A549 treated with AZD9567 at 1 μM for 4 hours (cell line): Measurements from ENCODE around the gene SPIRE2. TPM values are rescaled to one million over a fixed set of nuclear protein-coding genes. Genes with fewer than 3 reads are reported as not detected.

Source experiments
- total RNA-seq: library from RNA; stranded (reverse); fragments of 200-300 nt; extraction: Qiagen RNA extraction; gene quantifications from 5 replicates; pipeline ENCODE4 v1.2.3, GENCODE V29; 2022; ENCODE audit not compliant: insufficient read depth

The SPIRE2 gene
- total RNA-seq: 4.9 to 8.5 TPM (median 8.2 TPM) in 5 replicates

GRCh38 chr16:89828199-89828869, at the start of gene SPIRE2:
SPIRE2 (plus strand) TSS chr16:89828475; CDS start chr16:89828551, 76 bp downstream.

DNA sequence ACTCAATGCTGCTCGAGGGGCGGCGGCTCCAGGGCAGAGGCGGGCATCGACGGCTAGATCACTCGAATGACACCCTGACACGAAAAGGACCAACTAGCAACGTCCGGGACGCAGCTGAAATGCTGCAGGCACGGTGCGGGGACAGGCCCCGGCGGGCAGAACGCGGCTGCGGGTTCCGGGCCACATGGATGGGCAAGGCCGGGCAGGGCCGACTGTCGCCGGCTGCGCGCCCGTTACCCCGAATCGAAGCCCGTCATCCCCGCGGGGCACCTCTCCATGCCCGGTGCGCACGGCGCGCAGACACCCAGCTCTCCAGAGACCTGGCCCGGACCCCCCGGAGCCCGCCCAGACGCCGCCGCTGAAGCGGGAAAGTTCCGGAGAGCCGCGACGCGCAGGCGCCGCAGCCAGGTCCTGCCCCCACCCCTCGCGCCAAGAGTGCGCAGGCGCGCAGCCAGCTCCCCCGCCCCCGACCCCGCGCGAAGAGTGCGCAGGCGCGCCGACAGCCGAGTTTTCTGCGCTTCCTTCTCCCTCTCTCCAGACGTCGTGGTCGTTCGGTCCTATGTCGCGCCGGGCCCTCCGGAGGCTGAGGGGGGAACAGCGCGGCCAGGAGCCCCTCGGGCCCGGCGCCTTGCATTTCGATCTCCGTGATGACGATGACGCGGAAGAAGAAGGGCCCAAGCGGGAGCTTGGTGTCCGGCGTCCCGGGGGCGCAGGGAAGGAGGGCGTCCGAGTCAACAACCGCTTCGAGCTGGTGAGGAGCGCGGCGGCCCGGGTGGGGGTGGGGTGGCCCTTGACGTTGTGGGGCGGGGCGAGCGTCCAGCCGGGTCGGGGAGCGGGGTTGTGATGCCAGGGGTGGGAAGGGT, 45.1 kb downstream of the SPIRE2 start, which contains the start of gene TCF25:
Gene TCF25, plus strand, starts transcription at position 484 of the 863 bp plus-strand sequence. Its CDS starts 76 bp downstream, at position 560.

DNA sequence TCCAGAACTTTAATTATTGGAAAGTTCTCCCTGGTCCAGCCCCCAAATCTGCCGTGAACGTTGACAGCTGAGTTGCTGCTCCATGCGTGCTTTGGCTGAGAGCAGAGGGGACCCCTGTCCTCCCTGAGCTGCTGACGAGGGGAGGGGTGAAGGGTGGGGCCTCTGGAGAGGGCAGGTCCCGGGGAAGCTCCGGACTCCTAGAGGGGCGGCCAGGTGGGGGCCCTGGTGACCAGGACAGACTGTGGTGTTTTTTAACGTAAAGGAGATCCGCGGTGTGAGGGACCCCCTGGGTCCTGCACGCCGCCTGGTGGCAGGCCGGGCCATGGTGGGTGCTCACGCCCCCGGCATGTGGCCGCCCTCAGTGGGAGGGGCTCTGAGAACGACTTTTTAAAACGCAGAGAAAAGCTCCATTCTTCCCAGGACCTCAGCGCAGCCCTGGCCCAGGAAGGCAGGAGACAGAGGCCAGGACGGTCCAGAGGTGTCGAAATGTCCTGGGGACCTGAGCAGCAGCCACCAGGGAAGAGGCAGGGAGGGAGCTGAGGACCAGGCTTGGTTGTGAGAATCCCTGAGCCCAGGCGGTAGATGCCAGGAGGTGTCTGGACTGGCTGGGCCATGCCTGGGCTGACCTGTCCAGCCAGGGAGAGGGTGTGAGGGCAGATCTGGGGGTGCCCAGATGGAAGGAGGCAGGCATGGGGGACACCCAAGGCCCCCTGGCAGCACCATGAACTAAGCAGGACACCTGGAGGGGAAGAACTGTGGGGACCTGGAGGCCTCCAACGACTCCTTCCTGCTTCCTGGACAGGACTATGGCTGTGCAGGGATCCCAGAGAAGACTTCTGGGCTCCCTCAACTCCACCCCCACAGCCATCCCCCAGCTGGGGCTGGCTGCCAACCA, 90.4 kb downstream of the SPIRE2 start, which contains the start of gene MC1R:
Gene MC1R, plus strand, starts transcription at position 410 of the 895 bp plus-strand sequence. Its CDS starts 397 bp downstream, at position 807.

Other genes starting within 250 kb of the SPIRE2 start
- gene DPEP1, start 214.8 kb upstream of the SPIRE2 start, total RNA-seq: 0.60 to 1.4 TPM (median 0.99 TPM) in 4 of 5 replicates, not detected in the other
- gene CHMP1A, start 170.8 kb upstream of the SPIRE2 start, total RNA-seq: 91.4 to 130 TPM (median 96.9 TPM) in 5 replicates
- 15.6 to 17.3 TPM (median 16.9 TPM) in 5 replicates for gene SPATA33, start 170.6 kb upstream of the SPIRE2 start, total RNA-seq
- gene CDK10, start 141.8 kb upstream of the SPIRE2 start, total RNA-seq: 33.1 to 62.5 TPM (median 51.7 TPM) in 5 replicates
- gene SPATA2L, start 126.8 kb upstream of the SPIRE2 start, total RNA-seq: 7.7 to 13.6 TPM (median 12.9 TPM) in 5 replicates
- gene VPS9D1, start 107.6 kb upstream of the SPIRE2 start, total RNA-seq: 0.99 to 5.7 TPM (median 4.6 TPM) in 5 replicates
- 21.4 to 26.6 TPM (median 22.9 TPM) in 5 replicates for gene ZNF276, start 106.9 kb upstream of the SPIRE2 start, total RNA-seq
- 26.8 to 40.5 TPM (median 36.0 TPM) in 5 replicates for gene FANCA, start 11.8 kb upstream of the SPIRE2 start, total RNA-seq
- gene TCF25, start 45.1 kb downstream of the SPIRE2 start, total RNA-seq: 42.7 to 87.2 TPM (median 85.1 TPM) in 5 replicates
- gene MC1R, start 90.4 kb downstream of the SPIRE2 start, total RNA-seq: 4.6 to 7.8 TPM (median 7.0 TPM) in 5 replicates
- gene TUBB3, start 94.9 kb downstream of the SPIRE2 start, total RNA-seq: 242 to 323 TPM (median 295 TPM) in 5 replicates
- gene DEF8, start 120.3 kb downstream of the SPIRE2 start, total RNA-seq: 88.1 to 118 TPM (median 115 TPM) in 5 replicates
- gene DBNDD1, start 191.0 kb downstream of the SPIRE2 start, total RNA-seq: 49.8 to 61.5 TPM (median 54.9 TPM) in 5 replicates
- 0.06 TPM in 1 of 5 replicates, not detected in the others for gene PRDM7, start 248.9 kb downstream of the SPIRE2 start, total RNA-seq